ENCODE data around the gene MCM3AP.

DNA sequence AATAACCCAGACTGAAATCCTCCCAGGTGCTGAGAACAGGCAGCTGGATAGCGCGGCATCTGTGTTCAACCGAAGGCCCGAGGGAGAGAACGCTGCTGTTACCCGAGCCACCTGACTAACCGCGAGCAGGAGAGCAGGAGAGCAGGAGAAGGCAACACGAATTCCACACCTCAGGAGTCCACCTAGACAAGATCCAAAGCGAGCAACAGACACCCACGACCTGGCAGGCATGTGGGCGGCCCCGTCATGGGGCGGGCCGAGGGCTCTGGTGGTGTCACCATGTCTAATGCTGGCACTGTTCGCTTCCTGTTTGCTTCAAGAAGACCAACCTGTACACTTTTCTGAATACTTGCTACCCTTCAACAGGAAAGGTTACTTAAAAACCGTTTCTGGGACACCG is 80.2 kb downstream of the MCM3AP start:
- TF ChIP-seq SP1 (IDR thresholded peaks at IDR 0.05): no peak
- TF ChIP-seq, protein P1, sequence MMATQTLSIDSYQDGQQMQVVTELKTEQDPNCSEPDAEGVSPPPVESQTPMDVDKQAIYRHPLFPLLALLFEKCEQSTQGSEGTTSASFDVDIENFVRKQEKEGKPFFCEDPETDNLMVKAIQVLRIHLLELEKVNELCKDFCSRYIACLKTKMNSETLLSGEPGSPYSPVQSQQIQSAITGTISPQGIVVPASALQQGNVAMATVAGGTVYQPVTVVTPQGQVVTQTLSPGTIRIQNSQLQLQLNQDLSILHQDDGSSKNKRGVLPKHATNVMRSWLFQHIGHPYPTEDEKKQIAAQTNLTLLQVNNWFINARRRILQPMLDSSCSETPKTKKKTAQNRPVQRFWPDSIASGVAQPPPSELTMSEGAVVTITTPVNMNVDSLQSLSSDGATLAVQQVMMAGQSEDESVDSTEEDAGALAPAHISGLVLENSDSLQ (IDR thresholded peaks at IDR 0.05): no peak
- no peak for TF ChIP-seq TARDBP (IDR thresholded peaks at IDR 0.05)
- no peak for TF ChIP-seq FOXM1 (IDR thresholded peaks at IDR 0.05; ENCODE audit: borderline replicate concordance)
- no peak for TF ChIP-seq ARNT (IDR thresholded peaks at IDR 0.05)
- TF ChIP-seq BHLHE40 (IDR thresholded peaks at IDR 0.05; ENCODE audit: borderline replicate concordance): no peak
- TF ChIP-seq SUZ12 (IDR thresholded peaks at IDR 0.05): no peak
- no peak for TF ChIP-seq ELF4 (IDR thresholded peaks at IDR 0.05)
- TF ChIP-seq ZNF384 (IDR thresholded peaks at IDR 0.05): no peak
- TF ChIP-seq L3MBTL2 (conservative IDR thresholded peaks at IDR 0.05): no peak
- TF ChIP-seq NFRKB (IDR thresholded peaks at IDR 0.05): no peak
